Activated CD4-positive, CD25-positive, alpha-beta regulatory T cell treated with anti-CD3 and anti-CD28 coated beads, Interleukin-2, amount 50 U/mL, for 16 hours (primary cell): ENCODE data around the gene C6orf141.
"Not testable (repeated sequence)": the region's sequence is repeated elsewhere in the genome, so short reads cannot be mapped to it uniquely, and the experiment has no call there.

Experiments
- DNase-seq: peaks from one replicate; pipeline ENCODE4 v3.0.0-alpha.2; 2020; ENCODE audit warnings: low read depth, low spot score

C6orf141 gene

GRCh38 chr6:49570474-49571079 lies 20.1 kb downstream of the C6orf141 start:
- DNase-seq = no peak

GRCh38 chr6:49576618-49577017 lies 26.1 kb downstream of the C6orf141 start:
- DNase-seq = no peak

GRCh38 chr6:49579649-49580048 lies 29.2 kb downstream of the C6orf141 start:
- no peak for DNase-seq

GRCh38 chr6:49582529-49582928 lies 32.1 kb downstream of the C6orf141 start:
- DNase-seq = no peak

GRCh38 chr6:49587262-49587661 lies 36.8 kb downstream of the C6orf141 start:
- DNase-seq = not testable (repeated sequence)
